Fibroblast of upper back skin (primary cell): ENCODE measurements around the gene RASGEF1C.
"Not testable (repeated sequence)": the region's sequence is repeated elsewhere in the genome, so short reads cannot be mapped to it uniquely, and the experiment has no call there.

ENCODE experiments used
- DNase-seq: peaks from one replicate; pipeline ENCODE4 v3.0.0-alpha.2; 2013

The RASGEF1C gene

DNA sequence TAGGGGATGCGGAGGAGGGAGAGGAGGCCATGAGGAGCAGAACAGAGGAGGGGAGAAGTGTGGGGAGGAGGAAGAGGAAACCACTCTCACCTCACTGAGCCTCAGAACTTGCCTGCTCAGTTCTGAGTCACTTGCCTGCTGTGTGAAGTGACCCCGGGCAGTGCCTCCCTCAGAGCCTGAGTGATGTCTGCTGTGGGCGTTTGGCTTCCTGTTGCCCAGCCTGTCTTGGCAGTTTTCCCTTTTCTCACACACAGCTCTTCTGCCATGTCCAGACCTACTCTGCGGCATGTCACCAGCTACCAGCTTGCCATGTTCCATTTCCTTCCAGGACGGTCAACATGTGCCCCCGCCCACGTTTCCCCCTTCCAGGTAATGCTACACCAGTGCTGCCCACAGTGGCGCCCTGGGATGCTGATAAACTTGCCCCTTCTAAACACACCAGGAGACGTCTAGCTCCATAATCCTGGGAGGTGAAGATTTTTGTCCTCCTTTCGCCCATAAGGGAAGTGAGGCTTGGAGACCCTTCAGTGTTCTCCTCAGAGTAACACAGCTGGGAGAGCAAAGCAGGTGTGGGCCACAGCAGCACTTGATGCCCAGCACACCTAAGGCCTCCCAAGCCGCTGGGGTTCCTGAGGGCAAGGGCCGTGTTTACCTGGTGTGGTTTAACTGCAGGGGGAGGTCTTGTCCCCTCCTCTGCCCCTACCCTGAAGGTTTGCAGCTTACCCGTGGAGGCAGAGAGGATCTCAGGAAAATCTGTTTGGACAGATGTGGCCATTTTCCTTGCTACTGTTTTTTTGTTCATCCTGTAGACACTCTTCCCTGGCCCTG lies 73.7 kb downstream of the RASGEF1C start:
- peak; percentile 3 for DNase-seq

DNA sequence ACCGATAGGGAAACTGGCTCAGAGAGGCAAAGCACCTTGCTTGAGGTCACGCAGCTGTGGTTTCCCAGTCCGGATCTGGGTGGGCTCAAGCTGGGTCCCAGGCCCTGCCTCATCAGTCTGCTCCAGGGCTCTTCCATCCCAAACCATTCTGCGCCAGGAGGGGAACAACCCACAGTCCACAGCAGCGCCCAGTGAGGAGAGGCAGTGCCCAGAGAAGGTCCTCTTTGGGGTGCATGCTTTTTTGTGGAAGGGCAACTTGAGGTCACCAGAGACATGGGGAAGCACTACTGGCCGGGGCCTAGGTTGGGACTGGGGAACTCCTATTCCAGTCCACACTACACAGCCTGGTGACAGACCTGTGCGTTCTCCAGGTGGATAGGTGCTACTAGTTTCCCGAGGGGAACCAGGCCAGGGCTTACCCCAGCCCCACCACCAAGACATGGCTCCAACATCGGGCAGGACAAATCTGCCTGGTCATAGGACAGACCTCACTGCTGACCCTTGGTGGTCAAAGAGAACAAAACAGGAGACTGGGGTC lies 75.0 kb downstream of the RASGEF1C start:
- DNase-seq = no peak

DNA sequence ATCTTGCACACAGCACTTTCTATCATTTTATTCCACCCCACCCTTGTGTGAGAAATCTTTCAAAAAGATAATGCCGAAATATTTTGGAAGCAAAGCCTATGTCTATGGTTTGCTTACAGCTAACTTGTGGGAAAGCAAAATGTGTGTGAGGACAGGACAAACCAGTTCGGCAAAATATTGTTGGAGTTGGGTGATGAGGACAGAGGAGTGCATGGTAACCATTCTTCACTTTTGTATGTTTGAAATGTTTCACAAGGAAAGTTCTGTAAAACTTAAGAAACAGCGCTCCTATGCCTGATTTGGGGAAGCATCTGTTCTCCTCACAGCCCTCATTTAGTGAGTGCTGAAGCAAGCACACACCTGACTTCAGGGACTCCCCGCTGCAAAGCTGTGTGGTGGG lies 75.5 kb downstream of the RASGEF1C start:
- DNase-seq = no peak

DNA sequence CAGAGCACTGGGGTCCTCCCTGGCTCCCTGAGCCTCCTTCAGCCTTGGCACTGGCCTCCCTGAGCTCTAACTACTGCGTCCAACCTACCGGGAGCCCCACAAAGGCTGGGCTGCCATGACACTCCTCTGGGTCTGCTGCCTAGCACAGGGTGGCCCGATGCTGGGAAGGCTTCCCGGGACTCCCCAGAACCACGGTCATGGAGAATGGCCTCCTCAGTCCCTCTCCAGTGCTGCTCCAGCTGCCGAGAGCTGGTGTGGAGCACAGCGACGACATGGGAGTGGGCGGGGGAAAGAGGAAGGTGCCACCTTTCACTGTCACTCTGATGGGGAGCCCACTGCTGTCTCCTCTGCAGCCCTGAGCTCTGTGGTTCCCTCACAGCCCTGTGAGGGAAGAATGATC lies 76.0 kb downstream of the RASGEF1C start:
- DNase-seq = no peak

DNA sequence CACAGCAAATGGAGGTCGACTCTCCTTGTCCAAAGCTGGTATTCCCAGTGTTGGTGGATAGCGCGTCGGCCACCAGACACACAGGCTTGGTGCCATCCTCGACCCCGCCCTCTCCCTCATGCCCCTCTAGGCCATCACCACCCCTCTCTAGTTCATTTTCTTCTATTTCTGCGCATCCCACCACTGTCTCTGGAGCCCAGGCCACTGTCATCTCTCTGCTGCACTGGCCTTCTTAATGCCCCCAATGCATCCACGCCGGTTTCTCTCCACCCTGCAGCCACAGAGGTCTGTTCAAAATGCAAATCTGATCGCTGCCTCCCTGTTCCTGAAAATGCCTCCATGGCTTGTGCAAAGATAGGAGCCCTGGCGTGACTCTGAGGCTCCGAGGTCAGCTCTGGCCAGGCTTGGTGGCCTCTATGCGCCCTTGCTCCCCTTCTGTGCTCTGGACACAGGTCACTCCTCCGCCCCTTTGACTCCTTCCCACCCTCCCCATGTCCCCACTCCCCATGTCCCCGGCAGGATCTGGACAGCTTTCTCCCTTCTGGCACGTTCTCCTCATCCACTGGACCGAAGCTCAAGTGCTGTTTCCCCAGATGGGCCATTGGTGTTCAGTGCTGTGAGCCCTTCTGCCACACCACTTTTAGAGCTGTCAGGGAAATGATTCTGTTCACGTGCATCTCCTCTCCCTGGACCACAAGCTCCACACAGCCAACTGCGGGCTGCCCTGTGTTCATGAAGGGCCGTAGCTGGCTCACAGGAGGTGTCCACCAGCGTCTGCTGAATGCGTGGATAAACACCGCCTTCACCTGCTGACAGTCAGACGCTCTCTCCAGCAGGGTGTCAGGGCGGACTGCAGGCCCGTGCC lies 77.9 kb downstream of the RASGEF1C start:
- no peak for DNase-seq

DNA sequence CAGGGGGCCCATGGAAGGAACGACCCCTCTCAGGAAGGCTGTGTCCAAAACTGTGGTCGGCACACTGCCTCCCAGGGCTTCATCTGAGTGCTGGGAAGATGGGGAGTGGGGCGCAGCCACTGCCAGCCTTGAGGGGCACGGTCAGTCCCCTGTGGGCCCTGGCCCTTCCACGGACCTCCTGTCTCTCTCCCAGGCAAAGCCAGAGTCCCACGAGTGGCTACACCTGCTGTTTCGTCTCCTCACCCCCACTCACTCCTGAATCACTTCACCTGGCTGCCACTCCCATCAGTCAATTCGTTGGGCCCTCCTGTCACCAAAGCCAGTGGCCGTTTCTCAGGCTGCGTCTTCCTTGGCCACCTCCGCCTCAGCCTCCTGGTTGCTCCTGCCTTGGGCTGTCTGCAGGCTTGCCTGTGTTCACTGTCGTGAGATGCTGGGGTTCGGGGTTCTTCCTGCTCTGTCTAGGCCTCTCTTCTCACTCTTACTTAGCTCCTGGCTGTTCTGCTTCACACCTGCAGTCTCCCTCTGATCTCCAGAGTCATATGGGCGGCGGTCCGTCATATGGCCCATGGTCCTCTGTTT lies 78.6 kb downstream of the RASGEF1C start:
- no peak for DNase-seq

DNA sequence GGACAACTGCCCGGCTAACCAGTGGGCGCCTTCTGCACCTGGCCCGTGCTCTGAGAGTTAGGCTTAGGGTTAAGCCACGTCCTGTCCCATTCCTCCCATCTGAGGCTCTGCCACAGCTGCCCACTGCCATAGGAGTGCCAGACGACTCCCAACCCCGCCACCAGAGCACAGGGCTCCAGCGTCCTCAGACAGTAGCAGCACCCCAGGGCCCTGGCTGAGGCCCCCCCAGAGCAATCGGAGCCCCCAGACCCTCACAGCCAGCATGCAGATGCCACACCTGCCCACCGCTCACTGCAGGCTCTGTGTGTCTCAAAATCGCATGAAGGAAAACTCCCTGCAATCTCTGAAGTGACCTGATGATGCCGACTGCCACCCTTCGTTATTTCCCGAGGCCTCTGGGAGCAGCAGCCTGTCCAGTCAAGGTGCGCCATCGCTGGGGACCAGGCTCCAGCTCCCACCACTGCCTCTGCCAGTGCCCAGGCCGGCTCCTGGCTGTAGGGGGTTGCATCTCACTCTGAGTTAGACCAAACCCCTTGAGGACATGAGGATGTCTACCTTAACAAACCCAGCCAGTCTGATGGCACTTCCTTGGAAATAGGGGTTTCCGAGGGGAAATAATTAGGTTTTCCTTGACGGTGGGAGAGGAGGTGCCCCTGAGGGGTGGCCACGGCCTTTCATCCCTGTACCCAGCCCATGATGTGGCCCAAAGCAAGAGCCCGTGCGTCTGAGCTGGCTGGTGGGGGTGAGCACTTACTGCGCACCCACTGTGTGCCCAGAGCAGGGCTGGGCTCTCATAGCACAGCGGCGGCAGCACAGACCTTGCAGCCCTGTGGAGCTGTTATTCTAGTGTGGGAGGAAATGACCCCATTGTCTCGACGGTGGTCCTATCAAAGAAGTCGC lies 79.5 kb downstream of the RASGEF1C start:
- DNase-seq = no peak

DNA sequence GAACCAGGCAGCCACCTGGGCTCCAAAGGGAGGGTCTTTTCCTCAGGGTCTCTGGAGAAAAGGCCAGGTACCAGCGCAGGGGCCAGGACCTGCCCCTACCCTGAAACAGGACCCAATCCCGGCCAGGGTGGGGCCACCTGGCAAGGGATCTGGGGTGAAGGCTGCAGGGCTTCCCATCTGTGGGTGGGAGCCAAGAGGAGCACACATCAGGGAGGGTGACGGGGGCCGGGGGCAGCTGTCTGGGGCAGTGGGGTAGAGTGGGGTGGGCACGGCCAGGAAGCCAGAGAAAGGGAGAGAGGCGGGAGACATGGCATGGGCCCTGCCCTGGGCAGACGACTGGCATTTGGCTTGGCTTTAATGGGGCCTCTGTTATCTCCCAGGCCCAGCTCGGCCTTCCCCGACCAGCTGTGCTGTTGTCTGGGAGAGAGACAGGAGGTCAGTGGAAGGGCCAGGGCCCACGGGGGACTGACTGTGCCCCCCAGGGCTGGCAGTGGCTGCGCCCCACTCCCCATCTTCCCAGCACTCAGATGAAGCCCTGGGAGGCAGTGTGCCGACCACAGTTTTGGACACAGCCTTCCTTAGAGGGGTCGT lies 80.2 kb downstream of the RASGEF1C start:
- DNase-seq = no peak

DNA sequence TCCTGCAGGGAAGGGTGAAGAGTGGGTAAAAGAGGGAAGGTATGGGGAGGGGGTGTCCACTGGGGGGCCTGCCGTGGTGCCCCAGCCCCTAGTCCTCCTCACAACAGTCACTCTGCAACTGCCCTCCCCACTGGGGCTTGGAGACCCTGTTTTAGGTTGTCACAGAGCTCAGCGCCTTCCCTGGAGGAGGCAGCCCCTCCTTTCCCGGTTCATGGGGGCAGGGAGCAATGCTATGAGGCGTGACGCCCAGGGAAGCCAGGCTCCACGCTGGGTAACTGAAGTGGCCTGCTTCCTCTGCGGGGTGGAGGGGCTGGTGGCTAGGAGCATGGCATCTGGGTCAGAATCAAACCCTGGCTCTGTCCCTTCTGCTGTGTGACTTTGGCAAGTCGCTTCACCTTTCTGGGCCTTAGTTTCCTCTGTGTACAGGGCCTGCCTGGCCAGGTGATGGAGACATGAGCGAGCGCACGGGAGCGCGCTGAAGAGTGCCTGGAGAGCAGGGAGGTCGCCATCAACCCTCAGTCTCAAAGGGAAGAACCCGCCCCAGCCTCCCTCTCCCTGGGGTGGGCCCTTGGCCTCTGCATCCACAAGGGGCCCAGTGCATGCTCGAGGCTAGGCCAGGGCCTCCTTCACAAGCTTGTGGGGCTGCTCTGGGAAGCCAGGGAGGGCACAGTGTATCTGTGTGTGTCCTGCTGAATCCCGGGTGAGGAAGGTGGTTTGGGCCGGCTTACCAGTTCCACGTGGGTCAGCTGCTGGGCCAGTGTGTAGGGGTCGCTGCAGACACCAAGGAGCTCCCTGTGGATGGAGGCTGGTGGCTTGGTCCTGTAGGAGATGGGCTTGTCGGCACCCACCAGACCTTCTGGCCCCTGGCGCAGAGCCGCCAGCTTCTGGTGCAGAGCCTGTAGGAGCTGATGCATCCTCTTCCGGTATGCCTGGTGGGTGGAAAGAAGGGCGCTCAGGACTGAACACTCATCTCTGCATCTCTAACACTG lies 81.0 kb downstream of the RASGEF1C start:
- DNase-seq = no peak

DNA sequence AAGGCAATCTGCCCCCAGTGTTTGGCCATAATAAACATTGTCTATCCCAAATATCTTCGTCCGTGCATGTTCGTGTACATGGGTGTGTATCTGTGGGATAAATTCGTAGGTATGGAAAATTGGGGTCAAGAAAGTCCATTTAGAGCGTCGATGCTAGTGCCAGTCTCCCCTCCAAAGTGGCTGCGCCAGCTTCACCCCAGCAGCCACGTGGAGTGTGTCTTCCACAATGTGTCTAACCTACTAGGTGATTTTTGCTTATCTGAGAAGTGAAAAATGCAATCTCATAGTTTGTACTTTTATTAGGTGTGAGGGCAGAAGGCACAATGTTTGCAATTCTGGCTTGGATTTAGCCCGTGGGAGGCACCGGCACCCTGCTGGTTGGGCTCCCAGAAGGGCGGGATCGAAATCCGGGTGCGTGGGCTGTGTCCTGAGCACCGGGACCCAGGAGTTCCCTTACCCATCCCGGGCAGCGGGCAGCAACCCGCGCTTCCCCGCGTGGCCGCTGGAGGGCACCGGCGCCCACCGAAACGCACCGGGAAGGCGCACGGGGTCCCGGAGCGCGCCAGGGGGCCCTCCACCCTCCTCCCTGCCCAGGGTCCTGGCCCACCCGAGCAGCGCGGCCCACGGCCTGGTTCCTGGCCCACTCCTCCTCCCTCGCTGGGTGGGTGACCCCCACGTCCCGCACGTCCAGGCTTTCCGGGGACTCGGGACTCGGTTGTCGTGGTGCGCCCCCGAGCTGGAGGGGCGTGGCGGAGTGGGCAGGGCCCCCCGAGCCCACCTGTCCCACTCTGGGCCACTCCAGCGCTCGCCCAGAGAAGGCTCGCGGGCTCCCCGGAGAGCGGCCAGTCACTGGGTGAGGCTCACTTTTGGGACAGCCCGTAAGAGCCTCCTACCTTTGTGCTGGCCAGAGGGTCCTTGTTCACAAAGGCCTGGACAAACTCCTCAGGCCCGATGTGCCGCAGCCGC lies 82.0 kb downstream of the RASGEF1C start:
- no peak for DNase-seq

DNA sequence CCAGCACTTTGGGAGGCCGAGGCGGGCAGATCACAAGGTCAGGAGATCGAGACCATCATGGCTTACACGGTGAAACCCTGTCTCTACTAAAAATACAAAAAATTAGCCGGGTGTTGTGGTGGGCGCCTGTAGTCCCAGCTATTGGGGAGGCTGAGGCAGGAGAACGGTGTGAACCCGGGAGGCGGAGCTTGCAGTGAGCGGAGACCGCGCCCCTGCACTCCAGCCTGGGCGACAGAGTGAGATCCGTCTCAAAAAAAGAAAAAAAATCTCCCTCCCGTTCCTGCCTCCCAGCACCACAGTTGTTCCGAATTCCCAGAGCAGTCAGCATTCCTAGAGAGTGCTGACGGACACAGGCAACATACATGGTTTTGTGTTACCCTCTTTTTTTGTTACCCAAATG lies 82.9 kb downstream of the RASGEF1C start:
- DNase-seq = not testable (repeated sequence)

DNA sequence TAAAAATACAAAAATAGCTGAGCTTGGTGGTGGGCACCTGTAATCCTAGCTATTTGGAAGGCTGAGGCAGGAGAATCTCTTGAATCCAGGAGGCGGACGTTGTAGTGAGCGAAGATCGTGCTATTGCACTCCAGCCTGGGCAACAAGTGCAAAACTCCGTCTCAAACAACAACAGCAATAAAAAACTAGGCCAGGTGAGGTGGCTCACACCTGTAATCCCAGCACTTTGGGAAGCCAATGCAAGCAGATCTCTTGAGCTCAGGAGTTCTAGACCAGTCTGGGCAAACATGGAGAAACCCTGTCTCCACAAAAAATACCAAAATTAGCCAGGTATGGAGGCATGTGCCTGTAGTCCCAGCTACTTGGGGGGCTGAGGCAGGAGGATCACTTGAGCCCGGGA lies 84.3 kb downstream of the RASGEF1C start:
- DNase-seq = not testable (repeated sequence)

DNA sequence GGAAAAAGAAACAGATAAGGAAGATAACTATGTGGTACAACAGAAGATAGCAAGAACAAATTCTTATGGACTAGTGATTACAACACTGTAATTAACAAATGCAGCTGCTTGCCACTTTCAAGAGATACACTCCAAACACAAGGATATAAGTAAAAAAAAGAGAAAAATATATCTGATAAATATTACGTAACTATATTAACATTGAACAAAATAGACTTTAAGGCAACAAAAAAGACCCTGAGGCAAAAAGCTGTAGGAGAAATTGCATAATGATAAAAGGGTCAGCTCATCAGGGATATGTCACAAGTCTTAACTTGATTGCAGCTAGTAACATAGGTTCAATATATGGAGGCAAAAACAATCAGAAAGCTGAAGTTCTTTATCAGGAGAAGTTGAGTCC lies 86.1 kb downstream of the RASGEF1C start:
- DNase-seq = no peak

DNA sequence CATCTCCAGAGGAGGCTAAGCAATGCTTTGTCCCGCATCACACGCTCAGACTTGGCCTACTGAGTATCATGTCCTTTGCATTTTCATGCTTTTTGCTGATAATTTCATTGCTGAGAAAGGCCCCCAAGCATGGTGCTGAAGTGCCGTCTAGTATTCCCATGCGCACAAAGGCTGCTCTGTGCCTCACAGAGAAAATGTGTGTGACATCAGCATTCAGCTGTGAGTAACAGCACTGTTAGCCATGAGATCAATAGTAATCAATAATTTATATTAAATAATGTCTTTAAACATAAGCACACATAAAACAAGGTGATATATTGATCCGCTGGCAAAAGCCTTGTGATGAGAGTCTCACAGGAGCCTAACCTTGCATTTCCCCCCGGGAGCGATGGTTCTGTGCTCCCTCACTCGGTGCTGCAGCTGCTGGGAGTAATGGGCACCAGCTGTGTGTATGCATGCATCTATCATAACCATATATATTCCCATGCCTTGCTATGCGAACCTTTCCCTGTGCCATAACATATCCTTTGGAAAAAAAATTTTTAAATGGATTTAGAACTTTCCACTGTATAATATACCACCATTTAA lies 87.1 kb downstream of the RASGEF1C start:
- DNase-seq = no peak

DNA sequence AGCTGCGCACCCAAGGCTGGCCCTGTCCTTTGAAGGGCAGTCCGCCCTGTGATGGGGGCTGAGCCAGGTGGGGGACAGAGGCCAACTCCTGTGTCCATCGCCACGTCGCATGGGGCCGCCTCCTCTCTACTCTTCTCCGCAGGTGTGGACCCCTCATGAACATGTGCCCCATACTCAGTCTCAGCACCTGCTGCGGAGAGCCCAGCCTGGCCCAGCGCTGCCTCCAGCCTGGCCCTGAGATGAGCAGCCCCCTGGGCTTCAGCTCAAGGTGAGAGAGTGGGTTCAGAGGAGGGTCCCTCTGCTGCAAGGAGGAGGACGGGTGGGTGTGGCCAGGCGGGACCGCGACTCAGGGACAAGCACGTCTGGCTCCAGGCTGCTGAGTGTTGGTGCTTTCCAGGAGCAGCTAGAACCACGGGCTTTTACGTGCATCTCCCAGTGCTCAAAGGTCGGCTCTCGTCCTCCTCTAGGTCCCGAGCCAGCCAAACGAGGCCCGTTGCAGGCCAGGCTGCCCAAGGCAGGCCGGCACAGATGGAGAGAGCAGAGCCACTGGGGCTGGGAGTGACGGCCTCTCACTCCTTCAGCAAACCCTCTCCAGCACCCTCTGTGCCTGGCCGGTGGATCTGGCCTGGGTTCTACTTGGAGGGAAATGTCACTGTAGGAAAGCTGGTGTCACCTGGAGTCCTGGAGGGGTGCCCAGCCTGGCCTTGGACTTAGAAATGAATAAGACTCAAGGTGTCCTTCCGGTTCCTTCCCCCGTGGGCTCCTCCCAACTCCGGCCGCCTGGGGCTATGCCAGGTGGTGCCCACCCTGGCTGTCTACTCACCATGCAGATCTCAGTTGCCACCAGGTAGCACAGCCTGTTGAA lies 88.5 kb downstream of the RASGEF1C start:
- no peak for DNase-seq

DNA sequence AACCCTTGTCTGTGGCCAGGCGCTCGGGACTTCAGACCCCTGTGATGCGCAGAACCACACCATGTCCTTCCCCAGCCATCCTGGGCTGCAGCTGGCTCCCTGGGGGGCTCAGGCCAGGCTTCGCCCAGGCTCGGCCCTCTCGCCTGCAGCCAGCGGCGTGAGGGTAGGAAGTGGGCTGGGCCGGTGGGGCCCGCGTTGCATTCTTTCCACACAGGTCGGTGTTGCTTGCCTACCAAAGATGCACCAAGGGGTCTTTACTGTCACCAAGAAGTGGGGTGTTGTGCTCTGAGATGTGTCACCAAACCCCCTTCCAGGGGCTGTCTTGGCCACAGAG lies 89.1 kb downstream of the RASGEF1C start:
- DNase-seq = no peak

DNA sequence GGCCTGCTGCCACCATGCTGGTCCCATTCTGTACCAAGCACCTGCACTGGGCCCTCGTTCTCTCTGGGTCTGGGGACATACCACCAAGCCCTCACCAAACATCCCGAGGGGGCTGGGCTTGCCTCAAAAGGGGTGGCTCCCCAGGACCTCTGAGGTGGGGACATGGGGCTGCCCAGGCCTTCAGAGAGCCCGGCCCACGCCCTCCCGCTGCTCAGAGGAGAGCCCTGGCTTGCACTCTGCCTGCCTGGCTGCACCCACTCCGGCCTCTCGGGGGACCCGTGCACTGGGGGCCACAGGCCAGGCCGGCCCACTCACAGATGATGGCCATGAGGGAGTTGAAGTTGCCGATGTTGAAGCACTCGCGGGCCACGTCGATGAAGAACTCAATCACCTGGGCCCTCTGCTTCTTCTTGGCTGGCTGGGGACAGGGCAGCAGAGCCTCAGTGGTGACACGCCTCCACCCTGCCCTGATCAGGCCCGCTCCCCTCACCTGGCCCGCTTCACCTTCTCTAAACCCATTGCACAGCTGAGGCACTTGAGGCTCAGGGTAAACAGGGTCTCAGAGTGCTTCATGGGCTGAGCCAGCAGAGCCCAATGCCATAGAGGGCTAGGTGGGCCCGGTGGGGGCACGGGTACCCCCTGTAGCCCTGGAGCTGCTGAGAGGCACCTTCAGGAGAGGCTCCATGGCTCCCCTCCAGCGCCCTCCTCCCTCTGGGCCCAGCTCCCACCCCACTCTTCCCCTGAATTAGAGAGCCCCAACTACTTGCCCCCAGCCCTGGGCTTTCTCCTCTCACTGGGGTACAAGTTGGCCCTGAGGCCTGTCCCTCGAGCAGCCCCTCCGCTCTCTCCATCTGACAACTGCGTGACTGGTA lies 89.7 kb downstream of the RASGEF1C start:
- DNase-seq = no peak
